K562 (cell line): Measurements from ENCODE around the gene MT1X. TPM values are rescaled to one million over a fixed set of nuclear protein-coding genes. Genes with fewer than 3 reads are reported as not detected.
A peak's percentile ranks its signal among the peaks of the same experiment; 100 is the strongest.

ENCODE experiments used
- EWSR1 ChIP-seq: fragments of 450-650 bp; IDR thresholded peaks from 2 replicates; pipeline ENCODE4 v1.6.1; 2018; ENCODE audit warnings: borderline replicate concordance, mild to moderate bottlenecking, low read depth, moderate library complexity; ENCODE audit not compliant: partially characterized antibody
- JUNB ChIP-seq: fragments of 450-650 bp; formaldehyde crosslinking; conservative IDR thresholded peaks from 2 replicates; pipeline ENCODE4 v1.4.0; 2020; ENCODE audit warnings: mild to moderate bottlenecking
- MEF2D ChIP-seq: conservative IDR thresholded peaks from 2 replicates; pipeline ENCODE4 v1.6.1; 2016; ENCODE audit warnings: low read depth, missing genetic modification characterization, missing compliant biosample characterization
- NR2C2 ChIP-seq, 2 experiments: fragments of 200-800 bp in 1 of 2; sonication (Bioruptor generic) in 1 of 2; sonication (generic) in 1 of 2; formaldehyde crosslinking in 1 of 2; IDR thresholded peaks; 2 replicates each; pipeline versions ENCODE4 v1.6.1 to v1.8.0; 2016 to 2022; ENCODE audit warnings: mild to moderate bottlenecking in 1 of 2, missing compliant biosample characterization in 1 of 2, missing genetic modification characterization in 1 of 2, missing genetic modification reagents in 1 of 2
- PCBP2 ChIP-seq: fragments of 200-400 bp; formaldehyde crosslinking; IDR thresholded peaks from 2 replicates; pipeline ENCODE4 v1.6.1; 2018; ENCODE audit warnings: low read length, low read depth, mild to moderate bottlenecking, moderate library complexity; ENCODE audit not compliant: poor library complexity, severe bottlenecking
- PHF8 ChIP-seq: fragments of 200-600 bp; sonication (generic); IDR thresholded peaks from 2 replicates; pipeline ENCODE4 v1.6.1; 2012; ENCODE audit warnings: mixed run types, mild to moderate bottlenecking, inconsistent platforms, low read length, moderate library complexity, borderline replicate concordance
- RBM34 ChIP-seq: fragments of 200-400 bp; formaldehyde crosslinking; IDR thresholded peaks from 2 replicates; pipeline ENCODE4 v1.6.1; 2018; ENCODE audit warnings: low read length, borderline replicate concordance; ENCODE audit not compliant: insufficient read depth
- ZNF431 ChIP-seq: sonication (generic); formaldehyde crosslinking; IDR thresholded peaks from 2 replicates; pipeline ENCODE4 v1.8.0; 2022; ENCODE audit warnings: mild to moderate bottlenecking, missing genetic modification reagents
- ZNF778 ChIP-seq: fragments of 450-650 bp; formaldehyde crosslinking; IDR thresholded peaks from 2 replicates; pipeline ENCODE4 v1.4.0; 2020; ENCODE audit warnings: mild to moderate bottlenecking, moderate library complexity
- polyA plus RNA-seq, 8 experiments: library from polyadenylated mRNA; depleted of rRNA in 4 of 8; stranded (reverse) in 5 of 8; unstranded in 3 of 8; fragments of >200 nt; fragmentation: Nextera tagmentation in 2 of 8; fragmentation: Illumina TruSeq in 1 of 8; extraction: Ambion mirVana in 2 of 8; extraction: Trizol in 1 of 8; gene quantifications; 2 replicates each; pipeline versions ENCODE4 v1.2.1 to v1.2.3, GENCODE V29; 2011 to 2014; ENCODE audit warnings: inconsistent platforms in 1 of 8, missing spikeins in 1 of 8
- total RNA-seq, 7 experiments: library from RNA; depleted of rRNA in 6 of 7; stranded (reverse); fragments of >200 nt in 6 of 7; fragmentation: Illumina TruSeq in 2 of 7; extraction: Trizol in 2 of 7; gene quantifications; 2 replicates each; pipeline versions ENCODE4 v1.2.1 to v1.2.3, GENCODE V29; 2011 to 2021; ENCODE audit warnings: low replicate concordance in 1 of 7
- TF ChIP-seq, protein P1 (sequence below): sonication (generic); formaldehyde crosslinking; IDR thresholded peaks from 2 replicates; pipeline ENCODE4 v1.8.0; 2022; ENCODE audit warnings: mild to moderate bottlenecking, low read depth, missing genetic modification reagents
- TF ChIP-seq, protein P2 (sequence below): fragments of 450-650 bp; IDR thresholded peaks from 2 replicates; pipeline ENCODE4 v1.6.1; 2016; ENCODE audit warnings: mild to moderate bottlenecking, moderate library complexity
- TF ChIP-seq, protein P3 (sequence below): fragments of 250-450 bp; sonication (Bioruptor Pico); IDR thresholded peaks from 2 replicates; pipeline ENCODE4 v1.8.0; 2022; ENCODE audit warnings: moderate library complexity, mild to moderate bottlenecking, inconsistent platforms

MT1X gene
- total and polyA plus RNA-seq, 9 of the 15 experiments (the other 6 are each of a cell fraction or from before 2014, with no cell fraction given): 4.9 to 22.8 (median 8.7) TPM

DNA sequence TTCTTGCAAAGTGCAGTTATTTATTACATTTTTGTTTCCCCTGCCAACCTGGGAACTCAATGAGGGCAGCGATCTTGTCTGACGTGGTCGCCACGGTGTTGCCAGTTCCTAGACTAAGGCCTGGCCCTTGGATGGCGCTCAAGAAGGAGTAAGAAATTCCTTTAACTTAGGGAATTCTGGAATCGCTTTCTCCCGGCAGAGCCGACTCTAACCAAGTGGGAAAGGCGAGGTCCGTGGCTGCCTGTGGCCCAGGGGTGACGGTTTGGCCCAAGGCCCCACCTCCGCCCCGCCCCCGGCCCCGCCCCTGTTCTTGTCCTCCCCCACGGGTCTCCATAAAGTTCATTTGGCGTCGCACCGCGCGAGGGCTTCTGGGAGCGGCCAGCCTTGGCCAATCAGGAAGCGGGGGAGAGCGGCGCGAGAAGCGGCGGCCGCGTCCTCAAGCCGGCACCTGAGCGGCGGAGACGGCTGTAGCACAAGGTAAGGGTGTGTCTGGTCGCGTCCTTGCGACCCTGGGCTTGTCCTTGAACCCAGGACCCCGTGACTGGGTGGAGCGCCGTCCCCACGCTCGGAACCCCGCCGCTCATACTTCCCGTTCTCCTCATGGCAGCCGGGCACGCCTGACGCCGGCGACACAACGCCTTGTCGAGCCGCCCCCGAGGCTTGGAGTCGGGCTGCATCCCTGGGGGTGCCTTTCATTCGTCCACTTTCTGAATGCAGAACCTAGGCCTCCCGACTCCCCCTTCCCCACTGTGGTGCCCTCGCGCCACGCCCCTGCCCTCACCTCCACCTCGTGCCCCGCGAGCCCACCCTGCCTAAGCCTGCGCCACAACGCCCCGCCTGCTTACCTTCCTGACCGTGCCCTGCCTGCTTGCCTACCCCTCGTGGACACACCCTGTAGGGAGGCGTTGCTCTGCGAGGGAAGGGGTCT lies 47.7 kb downstream of the MT1X start, which contains the start of gene NUP93 (continued):
- TF ChIP-seq JUNB (no peak), ZNF778 (CRISPR knock-in tag) (no peak), RBM34 (no peak), ZNF431 (CRISPR knock-in tag) (no peak), MEF2D (tag) (no peak), NR2C2 (CRISPR knock-in tag; IDR thresholded peaks at IDR 0.05) (no peak), NR2C2 (tag; IDR thresholded peaks at IDR 0.05) (peak; percentile 76), PHF8 (peak; percentile 91; the same call in 1 of the 2 replicates), EWSR1 (no peak), PCBP2 (no peak)
- TF ChIP-seq, protein P1, sequence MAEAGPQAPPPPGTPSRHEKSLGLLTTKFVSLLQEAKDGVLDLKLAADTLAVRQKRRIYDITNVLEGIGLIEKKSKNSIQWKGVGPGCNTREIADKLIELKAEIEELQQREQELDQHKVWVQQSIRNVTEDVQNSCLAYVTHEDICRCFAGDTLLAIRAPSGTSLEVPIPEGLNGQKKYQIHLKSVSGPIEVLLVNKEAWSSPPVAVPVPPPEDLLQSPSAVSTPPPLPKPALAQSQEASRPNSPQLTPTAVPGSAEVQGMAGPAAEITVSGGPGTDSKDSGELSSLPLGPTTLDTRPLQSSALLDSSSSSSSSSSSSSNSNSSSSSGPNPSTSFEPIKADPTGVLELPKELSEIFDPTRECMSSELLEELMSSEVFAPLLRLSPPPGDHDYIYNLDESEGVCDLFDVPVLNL (CRISPR knock-in tag): peak; percentile 62
- TF ChIP-seq, protein P2, sequence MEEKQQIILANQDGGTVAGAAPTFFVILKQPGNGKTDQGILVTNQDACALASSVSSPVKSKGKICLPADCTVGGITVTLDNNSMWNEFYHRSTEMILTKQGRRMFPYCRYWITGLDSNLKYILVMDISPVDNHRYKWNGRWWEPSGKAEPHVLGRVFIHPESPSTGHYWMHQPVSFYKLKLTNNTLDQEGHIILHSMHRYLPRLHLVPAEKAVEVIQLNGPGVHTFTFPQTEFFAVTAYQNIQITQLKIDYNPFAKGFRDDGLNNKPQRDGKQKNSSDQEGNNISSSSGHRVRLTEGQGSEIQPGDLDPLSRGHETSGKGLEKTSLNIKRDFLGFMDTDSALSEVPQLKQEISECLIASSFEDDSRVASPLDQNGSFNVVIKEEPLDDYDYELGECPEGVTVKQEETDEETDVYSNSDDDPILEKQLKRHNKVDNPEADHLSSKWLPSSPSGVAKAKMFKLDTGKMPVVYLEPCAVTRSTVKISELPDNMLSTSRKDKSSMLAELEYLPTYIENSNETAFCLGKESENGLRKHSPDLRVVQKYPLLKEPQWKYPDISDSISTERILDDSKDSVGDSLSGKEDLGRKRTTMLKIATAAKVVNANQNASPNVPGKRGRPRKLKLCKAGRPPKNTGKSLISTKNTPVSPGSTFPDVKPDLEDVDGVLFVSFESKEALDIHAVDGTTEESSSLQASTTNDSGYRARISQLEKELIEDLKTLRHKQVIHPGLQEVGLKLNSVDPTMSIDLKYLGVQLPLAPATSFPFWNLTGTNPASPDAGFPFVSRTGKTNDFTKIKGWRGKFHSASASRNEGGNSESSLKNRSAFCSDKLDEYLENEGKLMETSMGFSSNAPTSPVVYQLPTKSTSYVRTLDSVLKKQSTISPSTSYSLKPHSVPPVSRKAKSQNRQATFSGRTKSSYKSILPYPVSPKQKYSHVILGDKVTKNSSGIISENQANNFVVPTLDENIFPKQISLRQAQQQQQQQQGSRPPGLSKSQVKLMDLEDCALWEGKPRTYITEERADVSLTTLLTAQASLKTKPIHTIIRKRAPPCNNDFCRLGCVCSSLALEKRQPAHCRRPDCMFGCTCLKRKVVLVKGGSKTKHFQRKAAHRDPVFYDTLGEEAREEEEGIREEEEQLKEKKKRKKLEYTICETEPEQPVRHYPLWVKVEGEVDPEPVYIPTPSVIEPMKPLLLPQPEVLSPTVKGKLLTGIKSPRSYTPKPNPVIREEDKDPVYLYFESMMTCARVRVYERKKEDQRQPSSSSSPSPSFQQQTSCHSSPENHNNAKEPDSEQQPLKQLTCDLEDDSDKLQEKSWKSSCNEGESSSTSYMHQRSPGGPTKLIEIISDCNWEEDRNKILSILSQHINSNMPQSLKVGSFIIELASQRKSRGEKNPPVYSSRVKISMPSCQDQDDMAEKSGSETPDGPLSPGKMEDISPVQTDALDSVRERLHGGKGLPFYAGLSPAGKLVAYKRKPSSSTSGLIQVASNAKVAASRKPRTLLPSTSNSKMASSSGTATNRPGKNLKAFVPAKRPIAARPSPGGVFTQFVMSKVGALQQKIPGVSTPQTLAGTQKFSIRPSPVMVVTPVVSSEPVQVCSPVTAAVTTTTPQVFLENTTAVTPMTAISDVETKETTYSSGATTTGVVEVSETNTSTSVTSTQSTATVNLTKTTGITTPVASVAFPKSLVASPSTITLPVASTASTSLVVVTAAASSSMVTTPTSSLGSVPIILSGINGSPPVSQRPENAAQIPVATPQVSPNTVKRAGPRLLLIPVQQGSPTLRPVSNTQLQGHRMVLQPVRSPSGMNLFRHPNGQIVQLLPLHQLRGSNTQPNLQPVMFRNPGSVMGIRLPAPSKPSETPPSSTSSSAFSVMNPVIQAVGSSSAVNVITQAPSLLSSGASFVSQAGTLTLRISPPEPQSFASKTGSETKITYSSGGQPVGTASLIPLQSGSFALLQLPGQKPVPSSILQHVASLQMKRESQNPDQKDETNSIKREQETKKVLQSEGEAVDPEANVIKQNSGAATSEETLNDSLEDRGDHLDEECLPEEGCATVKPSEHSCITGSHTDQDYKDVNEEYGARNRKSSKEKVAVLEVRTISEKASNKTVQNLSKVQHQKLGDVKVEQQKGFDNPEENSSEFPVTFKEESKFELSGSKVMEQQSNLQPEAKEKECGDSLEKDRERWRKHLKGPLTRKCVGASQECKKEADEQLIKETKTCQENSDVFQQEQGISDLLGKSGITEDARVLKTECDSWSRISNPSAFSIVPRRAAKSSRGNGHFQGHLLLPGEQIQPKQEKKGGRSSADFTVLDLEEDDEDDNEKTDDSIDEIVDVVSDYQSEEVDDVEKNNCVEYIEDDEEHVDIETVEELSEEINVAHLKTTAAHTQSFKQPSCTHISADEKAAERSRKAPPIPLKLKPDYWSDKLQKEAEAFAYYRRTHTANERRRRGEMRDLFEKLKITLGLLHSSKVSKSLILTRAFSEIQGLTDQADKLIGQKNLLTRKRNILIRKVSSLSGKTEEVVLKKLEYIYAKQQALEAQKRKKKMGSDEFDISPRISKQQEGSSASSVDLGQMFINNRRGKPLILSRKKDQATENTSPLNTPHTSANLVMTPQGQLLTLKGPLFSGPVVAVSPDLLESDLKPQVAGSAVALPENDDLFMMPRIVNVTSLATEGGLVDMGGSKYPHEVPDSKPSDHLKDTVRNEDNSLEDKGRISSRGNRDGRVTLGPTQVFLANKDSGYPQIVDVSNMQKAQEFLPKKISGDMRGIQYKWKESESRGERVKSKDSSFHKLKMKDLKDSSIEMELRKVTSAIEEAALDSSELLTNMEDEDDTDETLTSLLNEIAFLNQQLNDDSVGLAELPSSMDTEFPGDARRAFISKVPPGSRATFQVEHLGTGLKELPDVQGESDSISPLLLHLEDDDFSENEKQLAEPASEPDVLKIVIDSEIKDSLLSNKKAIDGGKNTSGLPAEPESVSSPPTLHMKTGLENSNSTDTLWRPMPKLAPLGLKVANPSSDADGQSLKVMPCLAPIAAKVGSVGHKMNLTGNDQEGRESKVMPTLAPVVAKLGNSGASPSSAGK: peak; percentile 78
- TF ChIP-seq, protein P3, sequence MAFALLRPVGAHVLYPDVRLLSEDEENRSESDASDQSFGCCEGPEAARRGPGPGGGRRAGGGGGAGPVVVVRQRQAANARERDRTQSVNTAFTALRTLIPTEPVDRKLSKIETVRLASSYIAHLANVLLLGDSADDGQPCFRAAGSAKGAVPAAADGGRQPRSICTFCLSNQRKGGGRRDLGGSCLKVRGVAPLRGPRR (CRISPR knock-in tag): no peak
